C4-2B (cell line): ENCODE data around the gene ZC3H12C.
"Not testable (repeated sequence)": the region's sequence is repeated elsewhere in the genome, so short reads cannot be mapped to it uniquely, and the experiment has no call there.

Experiments used
- ZFX ChIP-seq: fragments of 450-650 bp; IDR thresholded peaks from 2 replicates; pipeline ENCODE4 v1.6.1; 2017
- TF ChIP-seq, protein P1 (sequence below): fragments of 450-650 bp; conservative IDR thresholded peaks from 2 replicates; pipeline ENCODE4 v1.5.1; 2017; ENCODE audit warnings: mild to moderate bottlenecking

DNA sequence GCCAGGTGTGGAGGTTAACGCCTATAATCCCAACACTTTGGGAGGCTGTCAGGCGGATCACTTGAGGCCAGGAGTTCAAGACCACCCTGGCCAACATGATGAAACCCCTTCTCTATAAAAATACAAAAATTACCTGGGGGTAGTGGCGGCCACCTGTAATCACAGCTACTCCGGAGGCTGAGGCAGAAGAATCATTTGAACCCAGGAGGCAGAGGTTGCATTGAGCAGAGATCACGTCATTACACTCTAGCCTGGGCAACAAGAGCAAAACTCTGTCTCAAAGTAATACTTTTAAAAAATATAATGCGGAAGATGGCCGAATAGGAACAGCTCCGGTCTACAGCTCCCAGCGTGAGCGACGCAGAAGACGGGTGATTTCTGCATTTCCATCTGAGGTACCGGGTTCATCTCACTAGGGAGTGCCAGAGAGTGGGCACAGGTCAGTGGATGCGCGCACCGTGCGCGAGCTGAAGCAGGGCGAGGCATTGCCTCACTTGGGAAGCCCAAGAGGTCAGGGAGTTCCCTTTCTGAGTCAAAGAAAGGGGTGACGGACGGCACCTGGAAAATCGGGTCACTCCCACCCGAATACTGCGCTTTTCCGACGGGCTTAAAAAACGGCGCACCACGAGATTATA, 115.6 kb downstream of the ZC3H12C start:
- TF ChIP-seq ZFX = not testable (repeated sequence)
- TF ChIP-seq, protein P1, sequence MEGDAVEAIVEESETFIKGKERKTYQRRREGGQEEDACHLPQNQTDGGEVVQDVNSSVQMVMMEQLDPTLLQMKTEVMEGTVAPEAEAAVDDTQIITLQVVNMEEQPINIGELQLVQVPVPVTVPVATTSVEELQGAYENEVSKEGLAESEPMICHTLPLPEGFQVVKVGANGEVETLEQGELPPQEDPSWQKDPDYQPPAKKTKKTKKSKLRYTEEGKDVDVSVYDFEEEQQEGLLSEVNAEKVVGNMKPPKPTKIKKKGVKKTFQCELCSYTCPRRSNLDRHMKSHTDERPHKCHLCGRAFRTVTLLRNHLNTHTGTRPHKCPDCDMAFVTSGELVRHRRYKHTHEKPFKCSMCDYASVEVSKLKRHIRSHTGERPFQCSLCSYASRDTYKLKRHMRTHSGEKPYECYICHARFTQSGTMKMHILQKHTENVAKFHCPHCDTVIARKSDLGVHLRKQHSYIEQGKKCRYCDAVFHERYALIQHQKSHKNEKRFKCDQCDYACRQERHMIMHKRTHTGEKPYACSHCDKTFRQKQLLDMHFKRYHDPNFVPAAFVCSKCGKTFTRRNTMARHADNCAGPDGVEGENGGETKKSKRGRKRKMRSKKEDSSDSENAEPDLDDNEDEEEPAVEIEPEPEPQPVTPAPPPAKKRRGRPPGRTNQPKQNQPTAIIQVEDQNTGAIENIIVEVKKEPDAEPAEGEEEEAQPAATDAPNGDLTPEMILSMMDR = not testable (repeated sequence)
